HG03095 (cell line): ENCODE data around the gene ZNF135.

Experiments used
- ATAC-seq: cut with Tn5 transposase; IDR thresholded peaks from one replicate; pipeline ENCODE4 v1.9.1; 2021; ENCODE audit warnings: moderate library complexity; ENCODE audit not compliant: unreplicated experiment

Gene ZNF135

DNA sequence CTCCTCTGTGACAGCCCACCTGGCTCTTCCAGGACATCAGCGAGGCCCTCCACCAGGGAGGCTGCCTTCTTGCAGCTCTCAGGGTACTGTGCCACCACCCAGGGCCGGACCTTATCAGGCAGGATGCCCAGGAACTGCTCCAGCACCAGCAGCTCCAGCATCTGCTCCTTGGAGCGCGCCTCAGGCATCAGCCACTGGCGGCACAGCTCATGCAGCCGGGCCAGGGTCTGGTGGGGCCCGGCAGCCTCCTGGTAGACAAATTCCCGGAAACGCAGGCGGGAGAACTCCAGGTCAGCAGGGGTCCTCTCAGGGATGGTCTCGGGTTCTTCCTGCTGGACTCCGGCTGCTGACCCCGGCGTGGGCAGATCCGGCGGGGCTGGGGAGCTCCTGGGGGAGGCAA, 30.8 kb downstream of the ZNF135 start:
- no peak for ATAC-seq

- no peak for ATAC-seq
Observed at GRCh38 chr19:58091251-58091995, 32.3 kb downstream of the ZNF135 start.

GRCh38 chr19:58093071-58093470, 34.0 kb downstream of the ZNF135 start:
- no peak for ATAC-seq

DNA sequence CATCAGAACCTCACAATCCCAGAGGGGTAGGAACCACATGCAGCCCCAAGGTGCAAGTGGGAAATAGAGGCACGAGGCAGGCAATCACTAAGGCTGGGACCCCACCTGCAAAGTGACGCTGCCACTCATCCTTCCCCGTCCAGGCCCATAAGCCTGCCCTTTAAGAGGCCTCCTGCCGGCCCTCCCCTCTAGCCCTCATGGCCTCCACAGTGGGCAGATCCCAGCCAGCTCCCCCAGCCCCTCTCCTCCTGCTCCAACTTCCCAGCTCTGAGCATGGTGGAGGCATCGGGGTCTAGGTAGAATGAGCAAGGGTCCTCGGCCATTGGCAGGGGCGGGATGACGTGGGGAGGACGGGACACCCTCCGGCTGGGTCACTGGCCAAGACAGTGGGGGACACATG, 36.2 kb downstream of the ZNF135 start:
- ATAC-seq, result no peak

GRCh38 chr19:58096884-58097283, 37.8 kb downstream of the ZNF135 start:
- no peak for ATAC-seq

GRCh38 chr19:58097349-58097748, 38.3 kb downstream of the ZNF135 start:
- no peak for ATAC-seq

- peak; percentile 72 for ATAC-seq
Observed at GRCh38 chr19:58097781-58098681, 38.9 kb downstream of the ZNF135 start, which contains the start of gene ZSCAN18. Gene ZSCAN18, minus strand, starts transcription at chr19:58098231. Its CDS starts 7,964 bp downstream, at chr19:58090267.

GRCh38 chr19:58098682-58098998, 39.6 kb downstream of the ZNF135 start:
- ATAC-seq, result no peak

DNA sequence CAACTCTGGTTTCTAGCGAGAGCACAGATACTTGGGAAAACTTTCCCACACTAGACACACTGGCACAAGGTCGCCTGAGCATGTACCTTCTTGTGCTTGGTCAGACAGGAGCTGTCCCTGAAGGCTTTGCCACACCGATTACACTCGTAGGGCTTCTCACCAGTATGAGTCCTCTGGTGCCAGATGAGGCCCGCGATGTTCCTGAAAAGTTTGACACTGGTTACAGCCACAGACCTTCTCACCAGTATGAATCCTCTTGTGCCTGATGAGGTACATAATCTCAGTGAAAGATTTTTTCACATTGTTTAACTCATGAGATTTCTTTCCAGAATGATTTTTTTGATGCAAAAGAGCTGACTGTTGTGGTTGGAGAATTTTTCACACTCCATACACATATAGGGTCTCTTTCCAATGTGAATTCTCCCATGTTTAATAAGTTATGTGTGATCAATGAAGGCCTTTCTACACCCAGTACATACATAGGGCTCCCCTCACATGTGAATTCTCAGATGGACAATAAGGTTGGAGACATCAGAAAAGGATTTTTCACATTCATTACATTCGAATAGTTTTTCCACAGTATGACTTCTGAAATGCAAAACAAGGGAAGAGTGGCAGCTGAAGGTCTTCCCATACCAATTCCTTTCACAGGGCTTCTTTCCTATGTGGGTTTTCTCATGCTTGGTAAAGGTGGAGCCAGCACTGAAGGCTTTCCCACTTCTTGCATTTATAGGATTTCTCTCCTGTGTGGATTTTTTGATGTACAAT, 48.9 kb downstream of the ZNF135 start:
- no peak for ATAC-seq

DNA sequence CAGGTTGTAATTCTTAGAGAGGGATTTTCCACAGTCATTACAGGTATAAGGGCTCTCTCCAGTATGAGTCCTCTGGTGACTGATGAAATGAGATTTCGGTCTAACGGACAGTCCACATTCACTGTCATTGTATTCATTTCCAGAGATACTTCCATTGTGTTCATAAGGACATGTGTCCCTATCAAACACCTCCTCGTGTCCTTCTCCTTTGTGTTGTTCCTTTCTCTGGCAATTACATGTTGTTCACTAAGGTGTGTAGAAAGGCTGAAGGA, 49.4 kb downstream of the ZNF135 start:
- no peak for ATAC-seq

GRCh38 chr19:58117841-58118575, 58.9 kb downstream of the ZNF135 start:
- ATAC-seq, result no peak

GRCh38 chr19:58118979-58119733, 60.1 kb downstream of the ZNF135 start:
- no peak for ATAC-seq
